Fibroblast of villous mesenchyme (primary cell): ENCODE results near the gene KCNH2. TPM values are rescaled to one million over a fixed set of nuclear protein-coding genes. Genes with fewer than 3 reads are reported as not detected.

Experiments used
- DNase-seq: peaks from one replicate; pipeline ENCODE4 v3.0.0-alpha.2; 2010; ENCODE audit warnings: low read depth
- H3K4me3 ChIP-seq: 2 replicates; pipeline ENCODE4 v1.5.1; 2011; ENCODE audit warnings: low read depth, mild to moderate bottlenecking, low read length
- total RNA-seq: library from RNA; depleted of rRNA; stranded (reverse); fragments of >200 nt; gene quantifications from 2 replicates; pipeline ENCODE4 v1.2.3, GENCODE V29; 2012
- TF ChIP-seq, protein P1 (sequence below): IDR thresholded peaks from 2 replicates; pipeline ENCODE4 v1.5.1; 2012; ENCODE audit warnings: low read depth, mild to moderate bottlenecking, low read length; ENCODE audit not compliant: insufficient read depth

The KCNH2 gene
- total RNA-seq, 1 donor, result 2.6 TPM

DNA sequence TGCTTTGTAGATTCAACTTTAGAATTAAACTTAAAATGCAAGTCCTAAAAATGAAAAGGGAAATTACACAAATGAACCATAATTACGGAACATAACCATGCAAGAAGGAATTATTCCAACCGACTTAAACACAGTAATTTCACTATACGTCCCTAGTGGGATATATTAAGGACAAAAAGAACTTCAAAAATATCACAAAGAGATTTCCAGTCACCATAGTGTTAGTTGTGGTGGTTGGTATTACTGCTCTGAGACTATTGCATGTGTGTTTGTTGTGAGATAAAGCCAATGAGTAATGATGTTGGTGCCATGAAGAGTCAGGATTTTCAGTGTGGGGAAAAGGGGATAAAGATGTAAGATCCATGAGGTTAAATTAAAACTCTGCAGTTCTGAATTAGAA lies 49.6 kb downstream of the KCNH2 start:
- TF ChIP-seq, protein P1, sequence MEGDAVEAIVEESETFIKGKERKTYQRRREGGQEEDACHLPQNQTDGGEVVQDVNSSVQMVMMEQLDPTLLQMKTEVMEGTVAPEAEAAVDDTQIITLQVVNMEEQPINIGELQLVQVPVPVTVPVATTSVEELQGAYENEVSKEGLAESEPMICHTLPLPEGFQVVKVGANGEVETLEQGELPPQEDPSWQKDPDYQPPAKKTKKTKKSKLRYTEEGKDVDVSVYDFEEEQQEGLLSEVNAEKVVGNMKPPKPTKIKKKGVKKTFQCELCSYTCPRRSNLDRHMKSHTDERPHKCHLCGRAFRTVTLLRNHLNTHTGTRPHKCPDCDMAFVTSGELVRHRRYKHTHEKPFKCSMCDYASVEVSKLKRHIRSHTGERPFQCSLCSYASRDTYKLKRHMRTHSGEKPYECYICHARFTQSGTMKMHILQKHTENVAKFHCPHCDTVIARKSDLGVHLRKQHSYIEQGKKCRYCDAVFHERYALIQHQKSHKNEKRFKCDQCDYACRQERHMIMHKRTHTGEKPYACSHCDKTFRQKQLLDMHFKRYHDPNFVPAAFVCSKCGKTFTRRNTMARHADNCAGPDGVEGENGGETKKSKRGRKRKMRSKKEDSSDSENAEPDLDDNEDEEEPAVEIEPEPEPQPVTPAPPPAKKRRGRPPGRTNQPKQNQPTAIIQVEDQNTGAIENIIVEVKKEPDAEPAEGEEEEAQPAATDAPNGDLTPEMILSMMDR, result no peak
- H3K4me3 ChIP-seq, result no peak overlapping the region
- no peak for DNase-seq

- DNase-seq, result peak; percentile 3
- TF ChIP-seq, protein P1, result no peak
- no peak overlapping the region for H3K4me3 ChIP-seq
These were observed 50.2 kb downstream of the KCNH2 start for GRCh38 chr7:150927956-150928344.

GRCh38 chr7:150927157-150927955 lies 50.8 kb downstream of the KCNH2 start:
- no peak for DNase-seq

GRCh38 chr7:150926066-150926465 lies 52.1 kb downstream of the KCNH2 start:
- DNase-seq, result no peak
- H3K4me3 ChIP-seq, result no peak overlapping the region
- TF ChIP-seq, protein P1, result no peak

More at GRCh38 chr7:150927157-150927955, 50.8 kb downstream of the KCNH2 start:
- TF ChIP-seq, protein P1, result no peak
- no peak overlapping the region for H3K4me3 ChIP-seq

- TF ChIP-seq, protein P1, result no peak
- no peak for DNase-seq
These were observed 53.7 kb downstream of the KCNH2 start for GRCh38 chr7:150924369-150924781.

GRCh38 chr7:150923802-150924201 lies 54.3 kb downstream of the KCNH2 start:
- TF ChIP-seq, protein P1, result no peak
- no peak overlapping the region for H3K4me3 ChIP-seq
- no peak for DNase-seq

More at GRCh38 chr7:150924369-150924781, 53.7 kb downstream of the KCNH2 start:
- H3K4me3 ChIP-seq, result no peak overlapping the region
